ENCODE data around the gene NCKAP5L.

Gene NCKAP5L

GRCh38 chr12:49795654-49796105 is 32.5 kb downstream of the NCKAP5L start:
- H3K27me3 ChIP-seq (ENCODE audit: low read length): no peaks in the 10 kb centered on the region
- H3K27ac ChIP-seq (ENCODE audit: low read depth, low read length): no peak overlapping the region
- H3K9me3 ChIP-seq (ENCODE audit: insufficient read depth, low read length): no peaks in the 10 kb centered on the region
- TF ChIP-seq EZH2phosphoT487 (conservative IDR thresholded peaks at IDR 0.05; ENCODE audit: low read length): no peak
- TF ChIP-seq, protein P1, sequence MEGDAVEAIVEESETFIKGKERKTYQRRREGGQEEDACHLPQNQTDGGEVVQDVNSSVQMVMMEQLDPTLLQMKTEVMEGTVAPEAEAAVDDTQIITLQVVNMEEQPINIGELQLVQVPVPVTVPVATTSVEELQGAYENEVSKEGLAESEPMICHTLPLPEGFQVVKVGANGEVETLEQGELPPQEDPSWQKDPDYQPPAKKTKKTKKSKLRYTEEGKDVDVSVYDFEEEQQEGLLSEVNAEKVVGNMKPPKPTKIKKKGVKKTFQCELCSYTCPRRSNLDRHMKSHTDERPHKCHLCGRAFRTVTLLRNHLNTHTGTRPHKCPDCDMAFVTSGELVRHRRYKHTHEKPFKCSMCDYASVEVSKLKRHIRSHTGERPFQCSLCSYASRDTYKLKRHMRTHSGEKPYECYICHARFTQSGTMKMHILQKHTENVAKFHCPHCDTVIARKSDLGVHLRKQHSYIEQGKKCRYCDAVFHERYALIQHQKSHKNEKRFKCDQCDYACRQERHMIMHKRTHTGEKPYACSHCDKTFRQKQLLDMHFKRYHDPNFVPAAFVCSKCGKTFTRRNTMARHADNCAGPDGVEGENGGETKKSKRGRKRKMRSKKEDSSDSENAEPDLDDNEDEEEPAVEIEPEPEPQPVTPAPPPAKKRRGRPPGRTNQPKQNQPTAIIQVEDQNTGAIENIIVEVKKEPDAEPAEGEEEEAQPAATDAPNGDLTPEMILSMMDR (IDR thresholded peaks at IDR 0.05; ENCODE audit: insufficient read depth, low read length, poor library complexity, severe bottlenecking): no peak
- H3K36me3 ChIP-seq (ENCODE audit: low read length): no peaks in the 10 kb centered on the region
- H3K4me3 ChIP-seq (ENCODE audit: insufficient read depth, low read length, poor library complexity, severe bottlenecking): no peak overlapping the region
- no peak overlapping the region for H3K4me2 ChIP-seq (ENCODE audit: low read depth, low read length, poor library complexity, severe bottlenecking)
- no peaks in the 10 kb centered on the region for H3F3A ChIP-seq (ENCODE audit: insufficient read depth)
- no peak overlapping the region for H2AFZ ChIP-seq (ENCODE audit: low read depth, low read length, severe bottlenecking)
- no peak overlapping the region for H3K9ac ChIP-seq (ENCODE audit: low read length)
- H3K9me2 ChIP-seq (replicated peaks; ENCODE audit: insufficient read depth, low read length): no peaks in the 10 kb centered on the region
- H3K79me2 ChIP-seq (ENCODE audit: insufficient read depth, low read length): no peaks in the 10 kb centered on the region
- H4K20me1 ChIP-seq (ENCODE audit: low read depth, low read length): no peaks in the 10 kb centered on the region

DNA sequence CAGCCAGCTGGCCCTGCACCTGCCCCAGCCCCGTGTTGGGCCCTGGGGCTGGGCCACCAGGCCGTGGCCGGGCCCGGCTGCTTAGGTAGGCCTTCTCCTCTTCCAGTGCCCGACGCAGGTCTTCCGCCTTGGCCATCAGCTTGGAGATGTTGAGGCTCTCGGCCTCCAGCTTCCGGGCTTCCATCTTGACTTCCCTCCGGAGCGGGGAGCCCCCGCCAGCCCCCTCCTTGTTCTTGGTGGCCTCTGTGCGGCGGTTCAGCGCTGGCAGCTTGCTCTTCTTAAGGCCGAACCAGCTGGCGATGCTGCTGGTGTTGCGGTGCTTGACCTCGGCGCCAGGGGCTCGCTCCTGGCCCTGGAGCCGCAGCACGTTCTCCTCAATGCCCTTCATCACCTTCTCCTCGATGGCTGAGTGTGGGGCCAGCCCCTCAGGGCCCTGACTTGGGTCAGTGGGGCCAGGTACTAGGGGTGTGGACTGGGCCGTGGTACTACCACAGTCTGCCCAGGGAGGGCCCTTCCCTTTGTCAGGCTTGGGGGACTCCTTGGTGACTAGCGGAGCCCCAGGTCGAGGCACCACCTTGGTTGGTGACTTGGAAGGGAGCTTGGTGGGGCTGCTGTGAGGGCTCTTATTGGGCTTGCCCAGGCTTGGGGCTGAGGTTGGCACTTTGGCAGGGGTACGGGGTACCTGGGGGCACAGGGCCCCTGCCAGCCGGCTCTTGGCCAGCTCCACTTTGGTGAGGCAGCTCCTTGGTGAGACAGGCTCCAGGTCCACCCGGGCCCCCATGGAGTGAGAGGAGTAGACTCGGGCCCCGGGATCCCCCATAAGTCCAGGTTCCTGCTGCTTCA is 33.2 kb downstream of the NCKAP5L start:
- H3K9me2 ChIP-seq (replicated peaks; ENCODE audit: insufficient read depth, low read length): no peaks in the 10 kb centered on the region
- H3K27ac ChIP-seq (ENCODE audit: low read depth, low read length): no peak overlapping the region
- no peak for TF ChIP-seq EZH2phosphoT487 (conservative IDR thresholded peaks at IDR 0.05; ENCODE audit: low read length)
- TF ChIP-seq, protein P1 (IDR thresholded peaks at IDR 0.05; ENCODE audit: insufficient read depth, low read length, poor library complexity, severe bottlenecking): no peak
- no peak overlapping the region for H2AFZ ChIP-seq (ENCODE audit: low read depth, low read length, severe bottlenecking)
- no peaks in the 10 kb centered on the region for H3K79me2 ChIP-seq (ENCODE audit: insufficient read depth, low read length)
- H3K9me3 ChIP-seq (ENCODE audit: insufficient read depth, low read length): no peaks in the 10 kb centered on the region
- no peak overlapping the region for H3K4me3 ChIP-seq (ENCODE audit: insufficient read depth, low read length, poor library complexity, severe bottlenecking)
- H3F3A ChIP-seq (ENCODE audit: insufficient read depth): no peaks in the 10 kb centered on the region
- H3K9ac ChIP-seq (ENCODE audit: low read length): no peak overlapping the region
- no peak overlapping the region for H3K4me2 ChIP-seq (ENCODE audit: low read depth, low read length, poor library complexity, severe bottlenecking)
- no peaks in the 10 kb centered on the region for H3K36me3 ChIP-seq (ENCODE audit: low read length)
- H4K20me1 ChIP-seq (ENCODE audit: low read depth, low read length): no peaks in the 10 kb centered on the region
- H3K27me3 ChIP-seq (ENCODE audit: low read length): no peaks in the 10 kb centered on the region

- Histone ChIP-seq H3K4me3 (ENCODE audit: insufficient read depth, low read length, poor library complexity, severe bottlenecking) (no peak overlapping the region), H3K36me3 (ENCODE audit: low read length) (no peaks in the 10 kb centered on the region), H3K27me3 (ENCODE audit: low read length) (no peaks in the 10 kb centered on the region), H3K4me2 (ENCODE audit: low read depth, low read length, poor library complexity, severe bottlenecking) (no peak overlapping the region), H4K20me1 (ENCODE audit: low read depth, low read length) (no peaks in the 10 kb centered on the region), H3K9me3 (ENCODE audit: insufficient read depth, low read length) (no peaks in the 10 kb centered on the region), H3F3A (ENCODE audit: insufficient read depth) (no peaks in the 10 kb centered on the region), H3K9ac (ENCODE audit: low read length) (no peak overlapping the region), H3K79me2 (ENCODE audit: insufficient read depth, low read length) (no peaks in the 10 kb centered on the region), H3K27ac (ENCODE audit: low read depth, low read length) (no peak overlapping the region), H2AFZ (ENCODE audit: low read depth, low read length, severe bottlenecking) (no peak overlapping the region), H3K9me2 (replicated peaks; ENCODE audit: insufficient read depth, low read length) (no peaks in the 10 kb centered on the region)
- TF ChIP-seq, protein P1 (IDR thresholded peaks at IDR 0.05; ENCODE audit: insufficient read depth, low read length, poor library complexity, severe bottlenecking): no peak
- TF ChIP-seq EZH2phosphoT487 (conservative IDR thresholded peaks at IDR 0.05; ENCODE audit: low read length): no peak
These were observed 34.2 kb downstream of the NCKAP5L start for GRCh38 chr12:49794021-49794420.

Data from SU-DHL-6 (cell line).